Karpas-422 (cell line): ENCODE data around the gene MYB. TPM values are rescaled to one million over a fixed set of nuclear protein-coding genes. Genes with fewer than 3 reads are reported as not detected.

Experiments
- DNase-seq: peaks from one replicate; pipeline ENCODE4 v3.0.0-alpha.2; 2015
- H2AFZ ChIP-seq: fragments of 200-600 bp; sonication (generic); 2 replicates; pipeline ENCODE4 v1.6.1; 2014; ENCODE audit warnings: antibody characterized with exemption, low read length, mixed read lengths
- H3K27ac ChIP-seq: fragments of 200-600 bp; sonication (generic); 2 replicates; pipeline ENCODE4 v1.5.1; 2014; ENCODE audit warnings: mild to moderate bottlenecking, low read length, moderate library complexity
- H3K27me3 ChIP-seq: fragments of 200-600 bp; sonication (generic); 2 replicates; pipeline ENCODE4 v1.6.1; 2014; ENCODE audit warnings: low read length, mixed read lengths
- H3K36me3 ChIP-seq: fragments of 200-600 bp; sonication (generic); 2 replicates; pipeline ENCODE4 v1.6.1; 2014; ENCODE audit warnings: low read length, mixed read lengths; ENCODE audit not compliant: insufficient read depth
- H3K4me1 ChIP-seq: fragments of 200-600 bp; sonication (generic); 2 replicates; pipeline ENCODE4 v1.6.1; 2014; ENCODE audit warnings: mild to moderate bottlenecking, low read length, mixed read lengths
- H3K4me2 ChIP-seq: fragments of 200-600 bp; sonication (generic); 2 replicates; pipeline ENCODE4 v1.6.1; 2014; ENCODE audit warnings: low read length, low read depth, mild to moderate bottlenecking; ENCODE audit not compliant: poor library complexity, severe bottlenecking
- H3K4me3 ChIP-seq: fragments of 200-600 bp; sonication (generic); 2 replicates; pipeline ENCODE4 v1.5.1; 2014; ENCODE audit warnings: mild to moderate bottlenecking, antibody characterized with exemption, low read length, mixed read lengths
- H3K79me2 ChIP-seq: fragments of 200-600 bp; sonication (generic); 2 replicates; pipeline ENCODE4 v1.6.1; 2014; ENCODE audit warnings: mild to moderate bottlenecking, low read length, mixed read lengths
- H3K9ac ChIP-seq: fragments of 200-600 bp; sonication (generic); 2 replicates; pipeline ENCODE4 v1.6.0; 2014; ENCODE audit warnings: low read length
- H3K9me2 ChIP-seq: fragments of 200-600 bp; sonication (generic), shearing (Covaris generic); replicated peaks from 2 replicates; pipeline ENCODE4 v1.6.0; 2014; ENCODE audit warnings: mild to moderate bottlenecking, low read length, moderate library complexity; ENCODE audit not compliant: insufficient read depth
- H3K9me3 ChIP-seq: fragments of 300-700, 200-600 bp; sonication (generic); 2 replicates; pipeline ENCODE4 v1.6.1; 2014; ENCODE audit warnings: low read length, mixed read lengths
- H4K20me1 ChIP-seq: fragments of 200-600 bp; sonication (generic); 2 replicates; pipeline ENCODE4 v1.6.1; 2014; ENCODE audit warnings: mild to moderate bottlenecking, antibody characterized with exemption, low read length, low read depth; ENCODE audit not compliant: insufficient read depth
- total RNA-seq: library from RNA; depleted of rRNA; stranded (reverse); fragments of >200 nt; shearing (Covaris generic); gene quantifications from 2 replicates; pipeline ENCODE4 v1.2.3, GENCODE V29; 2014; ENCODE audit warnings: low replicate concordance

MYB gene
- total RNA-seq, 1 experiment from 2014 or later = 11.8 TPM

- H3K4me3 ChIP-seq = no peak overlapping the region
- no peaks in the 10 kb centered on the region for H3K27me3 ChIP-seq
- H3K4me1 ChIP-seq = peaks cover 48% of the 10 kb centered on the region
- no peaks in the 10 kb centered on the region for H4K20me1 ChIP-seq
- no peak overlapping the region for H3K27ac ChIP-seq
- peak overlapping the region; percentile 21; the same call in 1 of the 2 replicates for H3K9ac ChIP-seq
- H3K79me2 ChIP-seq = peaks cover 2% of the 10 kb centered on the region; the same call in 1 of the 2 replicates
- no peaks in the 10 kb centered on the region for H3K9me3 ChIP-seq
- DNase-seq = no peak
- no peaks in the 10 kb centered on the region for H3K9me2 ChIP-seq
- no peaks in the 10 kb centered on the region for H3K36me3 ChIP-seq
- H3K4me2 ChIP-seq = peak overlapping the region; percentile 99
- H2AFZ ChIP-seq = no peak overlapping the region
Measured at GRCh38 chr6:135179920-135180541, 1.1 kb upstream of the MYB start.

GRCh38 chr6:135181333-135182070 lies 394 bp downstream of the MYB start:
- H3K36me3 ChIP-seq = no peaks in the 10 kb centered on the region
- DNase-seq = peak; percentile 53
- peaks cover 43% of the 10 kb centered on the region for H3K4me1 ChIP-seq
- H4K20me1 ChIP-seq = no peaks in the 10 kb centered on the region
- H2AFZ ChIP-seq = peak overlapping the region; percentile 98
- no peaks in the 10 kb centered on the region for H3K9me3 ChIP-seq
- H3K9ac ChIP-seq = peak overlapping the region; percentile 67
- no peak overlapping the region for H3K27ac ChIP-seq
- H3K27me3 ChIP-seq = no peaks in the 10 kb centered on the region
- peaks cover 7% of the 10 kb centered on the region; the same call in 1 of the 2 replicates for H3K79me2 ChIP-seq
- peak overlapping the region; percentile 80 for H3K4me3 ChIP-seq
- H3K4me2 ChIP-seq = peak overlapping the region; percentile 98
- no peaks in the 10 kb centered on the region for H3K9me2 ChIP-seq

GRCh38 chr6:135182071-135183001 lies 1.2 kb downstream of the MYB start:
- H3K9me3 ChIP-seq = no peaks in the 10 kb centered on the region
- no peaks in the 10 kb centered on the region for H3K27me3 ChIP-seq
- peak; percentile 66 for DNase-seq
- H3K4me1 ChIP-seq = peaks cover 39% of the 10 kb centered on the region
- no peaks in the 10 kb centered on the region for H4K20me1 ChIP-seq
- peak overlapping the region; percentile 80 for H3K4me3 ChIP-seq
- peak overlapping the region; percentile 98 for H2AFZ ChIP-seq
- H3K9me2 ChIP-seq = no peaks in the 10 kb centered on the region
- H3K79me2 ChIP-seq = peaks cover 7% of the 10 kb centered on the region; the same call in 1 of the 2 replicates
- H3K36me3 ChIP-seq = no peaks in the 10 kb centered on the region
- peak overlapping the region; percentile 67 for H3K9ac ChIP-seq
- H3K27ac ChIP-seq = peak overlapping the region; percentile 59; the same call in 1 of the 2 replicates
- H3K4me2 ChIP-seq = peak overlapping the region; percentile 98

- Histone ChIP-seq H3K27ac (peak overlapping the region; percentile 59), H3K4me3 (peak overlapping the region; percentile 80), H3K36me3 (no peaks in the 10 kb centered on the region), H4K20me1 (no peaks in the 10 kb centered on the region), H3K9ac (peak overlapping the region; percentile 67), H3K9me3 (no peaks in the 10 kb centered on the region), H3K9me2 (no peaks in the 10 kb centered on the region), H2AFZ (peak overlapping the region; percentile 98), H3K4me1 (peaks cover 39% of the 10 kb centered on the region), H3K79me2 (peaks cover 7% of the 10 kb centered on the region; the same call in 1 of the 2 replicates), H3K27me3 (no peaks in the 10 kb centered on the region), H3K4me2 (peak overlapping the region; percentile 98)
- peak; percentile 85 for DNase-seq
Measured at GRCh38 chr6:135183002-135183531, 2.0 kb downstream of the MYB start.

- peak; percentile 93 for DNase-seq
- H3K27ac ChIP-seq = peak overlapping the region; percentile 59
- no peaks in the 10 kb centered on the region for H4K20me1 ChIP-seq
- H3K79me2 ChIP-seq = peaks cover 7% of the 10 kb centered on the region; the same call in 1 of the 2 replicates
- peaks cover 39% of the 10 kb centered on the region for H3K4me1 ChIP-seq
- H3K9me2 ChIP-seq = no peaks in the 10 kb centered on the region
- H3K4me2 ChIP-seq = peak overlapping the region; percentile 98
- H3K9ac ChIP-seq = peak overlapping the region; percentile 67
- H3K4me3 ChIP-seq = peak overlapping the region; percentile 80
- H3K9me3 ChIP-seq = no peaks in the 10 kb centered on the region
- no peaks in the 10 kb centered on the region for H3K27me3 ChIP-seq
- H2AFZ ChIP-seq = peak overlapping the region; percentile 6; the same call in 1 of the 2 replicates
- no peaks in the 10 kb centered on the region for H3K36me3 ChIP-seq
Measured at GRCh38 chr6:135183532-135184440, 2.7 kb downstream of the MYB start.

DNA sequence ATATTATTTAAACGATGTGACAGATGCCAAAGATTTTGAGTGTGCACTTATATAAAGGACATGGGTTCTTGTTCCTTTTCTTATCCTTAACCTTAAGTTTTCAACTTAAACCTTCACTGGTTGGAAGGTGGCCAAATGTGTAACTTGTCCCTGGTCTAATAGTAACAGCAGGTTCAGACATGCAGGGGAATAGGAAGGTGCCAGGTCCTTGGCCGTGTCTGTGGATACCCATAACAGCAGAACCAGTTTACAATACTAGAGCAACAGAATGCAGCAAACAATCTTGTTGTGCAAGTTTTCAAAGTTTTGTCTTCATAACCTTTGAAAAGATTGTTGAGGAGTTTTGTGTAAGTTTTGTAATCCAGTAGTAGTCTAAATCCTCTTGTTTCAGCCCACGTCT lies 4.4 kb downstream of the MYB start:
- no peak overlapping the region for H3K4me3 ChIP-seq
- H3K36me3 ChIP-seq = no peaks in the 10 kb centered on the region; the same call in 1 of the 2 replicates
- peaks cover 7% of the 10 kb centered on the region; the same call in 1 of the 2 replicates for H3K79me2 ChIP-seq
- no peak overlapping the region for H2AFZ ChIP-seq
- no peak overlapping the region for H3K9ac ChIP-seq
- no peaks in the 10 kb centered on the region for H3K9me3 ChIP-seq
- no peak overlapping the region for H3K4me2 ChIP-seq
- H3K27me3 ChIP-seq = no peaks in the 10 kb centered on the region
- no peak overlapping the region for H3K27ac ChIP-seq
- H3K4me1 ChIP-seq = peaks cover 33% of the 10 kb centered on the region
- DNase-seq = no peak
- H4K20me1 ChIP-seq = no peaks in the 10 kb centered on the region
- H3K9me2 ChIP-seq = no peaks in the 10 kb centered on the region

DNA sequence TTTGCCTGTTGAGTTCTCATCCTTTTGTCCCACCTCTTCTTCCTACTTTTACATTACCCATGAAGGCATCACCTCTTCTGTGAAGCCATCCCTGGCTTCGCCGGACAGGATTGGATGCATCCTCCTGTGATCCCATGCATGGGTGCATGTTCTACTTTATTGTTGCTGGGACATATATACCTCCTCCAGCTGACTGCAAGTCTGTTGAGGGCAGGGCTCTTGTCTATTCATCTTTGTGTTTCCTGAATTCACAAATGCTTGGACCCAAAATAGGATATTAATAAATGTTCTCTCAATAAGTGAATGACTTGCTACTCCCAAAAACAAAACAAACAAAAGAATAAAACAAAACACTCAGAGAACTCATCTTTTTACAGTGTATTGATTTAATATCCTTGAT lies 5.1 kb downstream of the MYB start:
- Histone ChIP-seq H3K27me3 (no peaks in the 10 kb centered on the region), H3K36me3 (no peaks in the 10 kb centered on the region; the same call in 1 of the 2 replicates), H3K9ac (no peak overlapping the region), H3K4me2 (no peak overlapping the region), H3K9me3 (no peaks in the 10 kb centered on the region), H2AFZ (no peak overlapping the region), H3K4me1 (peaks cover 36% of the 10 kb centered on the region), H4K20me1 (no peaks in the 10 kb centered on the region), H3K9me2 (no peaks in the 10 kb centered on the region), H3K4me3 (no peak overlapping the region), H3K79me2 (peaks cover 7% of the 10 kb centered on the region; the same call in 1 of the 2 replicates), H3K27ac (no peak overlapping the region)
- DNase-seq = no peak
